Calu3 (cell line): ENCODE data around the gene ULK4. TPM values are rescaled to one million over a fixed set of nuclear protein-coding genes. Genes with fewer than 3 reads are reported as not detected.

ENCODE experiments used
- BruUV-seq: library from RNA; stranded (reverse); fragments of 400-500 nt; replicated peaks from 2 replicates; lab custom pipeline; 2021; lab: Mats Ljungman, UMichigan
- CTCF ChIA-PET: fragments of 300-600 bp; sonication (Branson Sonifier 250); formaldehyde crosslinking; loops from one replicate; lab custom pipeline; 2022; ENCODE audit warnings: antibody characterized with exemption; lab: Charles Lee
- DNase-seq: peaks from one replicate; pipeline ENCODE4 v3.0.0; 2022
- H3K27ac Mint-ChIP-seq: one replicate; pipeline ENCODE4 v1.8.0; 2022; ENCODE audit warnings: mixed read lengths; ENCODE audit not compliant: unreplicated experiment
- H3K27me3 Mint-ChIP-seq: one replicate; pipeline ENCODE4 v1.8.0; 2022; ENCODE audit warnings: mixed read lengths; ENCODE audit not compliant: unreplicated experiment
- H3K36me3 Mint-ChIP-seq: one replicate; pipeline ENCODE4 v1.8.0; 2022; ENCODE audit warnings: mild to moderate bottlenecking, moderate library complexity, mixed read lengths; ENCODE audit not compliant: insufficient read depth, unreplicated experiment
- H3K4me1 Mint-ChIP-seq: one replicate; pipeline ENCODE4 v1.8.0; 2022; ENCODE audit warnings: mild to moderate bottlenecking, low read depth, mixed read lengths; ENCODE audit not compliant: unreplicated experiment
- H3K4me3 Mint-ChIP-seq: one replicate; pipeline ENCODE4 v1.8.0; 2022; ENCODE audit warnings: mild to moderate bottlenecking, low read depth, moderate library complexity, mixed read lengths; ENCODE audit not compliant: unreplicated experiment
- H3K9me3 Mint-ChIP-seq: one replicate; pipeline ENCODE4 v1.8.0; 2022; ENCODE audit warnings: low read depth, mixed read lengths; ENCODE audit not compliant: unreplicated experiment
- CTCF ChIP-seq: fragments of 200-600 bp; IDR thresholded peaks from one replicate; pipeline ENCODE4 v1.8.0; 2022; ENCODE audit warnings: antibody characterized with exemption; ENCODE audit not compliant: unreplicated experiment
- intact Hi-C: fragments of 100-400 bp; cut with micrococcal nuclease; formaldehyde crosslinking; loops from one replicate; pipeline ENCODE4 v1.10.0; 2022; ENCODE audit not compliant: unreplicated experiment
- total RNA-seq: library from RNA; stranded (reverse); gene quantifications from 2 replicates; pipeline ENCODE4 v1.2.3, GENCODE V29; 2022

The ULK4 gene
- total RNA-seq, 1 experiment from 2014 or later = 8.7 TPM

- no peak for DNase-seq
- Mint-ChIP-seq H3K4me3 (no peak overlapping the region), H3K27me3 (peaks cover 15% of the 10 kb centered on the region), H3K9me3 (no peaks in the 10 kb centered on the region), H3K36me3 (no peaks in the 10 kb centered on the region), H3K4me1 (no peaks in the 10 kb centered on the region), H3K27ac (no peak overlapping the region)
- CTCF ChIA-PET = no interaction called here
- TF ChIP-seq CTCF = no peak
- no TSS peak for BruUV-seq
- intact Hi-C loops = no loop called here
Observed at GRCh38 chr3:41573591-41573990, 388.3 kb downstream of the ULK4 start.

- no TSS peak for BruUV-seq
- Mint-ChIP-seq H3K27me3 (peaks cover 15% of the 10 kb centered on the region), H3K4me3 (no peak overlapping the region), H3K9me3 (no peaks in the 10 kb centered on the region), H3K36me3 (no peaks in the 10 kb centered on the region), H3K4me1 (no peaks in the 10 kb centered on the region), H3K27ac (no peak overlapping the region)
- CTCF ChIA-PET = no interaction called here
- DNase-seq = no peak
- intact Hi-C loops = no loop called here
- TF ChIP-seq CTCF = no peak
Observed at GRCh38 chr3:41572092-41572491, 389.8 kb downstream of the ULK4 start.

GRCh38 chr3:41569632-41570305 lies 392.1 kb downstream of the ULK4 start:
- H3K36me3 Mint-ChIP-seq = no peaks in the 10 kb centered on the region
- DNase-seq = no peak
- CTCF ChIA-PET = no interaction called here
- no TSS peak for BruUV-seq
- no peak overlapping the region for H3K27ac Mint-ChIP-seq
- intact Hi-C loops = no loop called here
- no peaks in the 10 kb centered on the region for H3K9me3 Mint-ChIP-seq
- H3K4me1 Mint-ChIP-seq = no peaks in the 10 kb centered on the region
- no peak for TF ChIP-seq CTCF
- peaks cover 15% of the 10 kb centered on the region for H3K27me3 Mint-ChIP-seq
- no peak overlapping the region for H3K4me3 Mint-ChIP-seq

- Mint-ChIP-seq H3K36me3 (no peaks in the 10 kb centered on the region), H3K27ac (no peak overlapping the region), H3K27me3 (peaks cover 15% of the 10 kb centered on the region), H3K9me3 (peaks cover 5% of the 10 kb centered on the region), H3K4me1 (no peaks in the 10 kb centered on the region), H3K4me3 (no peak overlapping the region)
- DNase-seq = no peak
- no peak for TF ChIP-seq CTCF
- no TSS peak for BruUV-seq
- intact Hi-C loops = no loop called here
- CTCF ChIA-PET = no interaction called here
Observed at GRCh38 chr3:41565948-41566514, 395.9 kb downstream of the ULK4 start.
